GM21528 (cell line): ENCODE data around the gene DTX3.
"Not testable (repeated sequence)": the region's sequence is repeated elsewhere in the genome, so short reads cannot be mapped to it uniquely, and the experiment has no call there.

ENCODE experiments used
- ATAC-seq: cut with Tn5 transposase; IDR thresholded peaks from one replicate; pipeline ENCODE4 v1.9.1; 2021; ENCODE audit warnings: mild to moderate bottlenecking, moderate library complexity; ENCODE audit not compliant: unreplicated experiment, low FRiP score

The DTX3 gene, protein sequence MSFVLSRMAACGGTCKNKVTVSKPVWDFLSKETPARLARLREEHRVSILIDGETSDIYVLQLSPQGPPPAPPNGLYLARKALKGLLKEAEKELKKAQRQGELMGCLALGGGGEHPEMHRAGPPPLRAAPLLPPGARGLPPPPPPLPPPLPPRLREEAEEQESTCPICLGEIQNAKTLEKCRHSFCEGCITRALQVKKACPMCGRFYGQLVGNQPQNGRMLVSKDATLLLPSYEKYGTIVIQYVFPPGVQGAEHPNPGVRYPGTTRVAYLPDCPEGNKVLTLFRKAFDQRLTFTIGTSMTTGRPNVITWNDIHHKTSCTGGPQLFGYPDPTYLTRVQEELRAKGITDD

DNA sequence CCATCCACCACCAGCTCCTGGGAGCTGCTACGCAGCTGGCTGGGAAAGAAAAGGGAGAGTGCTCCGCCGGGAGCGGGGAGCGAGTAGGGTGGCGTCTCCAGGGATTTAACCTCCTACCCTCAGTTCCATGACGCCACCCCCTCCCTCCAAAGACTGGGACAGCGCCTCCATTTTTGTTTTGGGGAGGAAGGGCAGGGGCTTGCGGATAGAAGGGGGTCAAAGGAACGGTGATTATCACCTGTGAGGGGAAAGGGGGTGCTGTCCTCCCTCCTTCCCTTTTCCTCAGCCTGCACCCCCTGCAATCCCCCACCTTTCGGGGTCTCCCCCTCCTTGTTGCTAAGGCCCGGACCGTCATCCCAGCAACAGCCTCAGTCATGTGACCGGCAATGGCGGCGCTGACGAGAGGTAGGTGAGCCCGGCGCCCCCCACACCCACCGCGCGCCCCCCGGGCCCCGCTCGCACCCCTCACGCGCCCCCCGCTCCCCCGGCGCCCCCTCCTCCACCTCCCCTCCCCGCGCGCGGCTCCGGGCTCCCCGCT lies at the start of gene DTX3:
TSS of gene DTX3 (plus strand) at position 371 of the 538 bp plus-strand sequence. CDS start 1,694 bp downstream, outside the sequence.
- peak; percentile 56 for ATAC-seq

DNA sequence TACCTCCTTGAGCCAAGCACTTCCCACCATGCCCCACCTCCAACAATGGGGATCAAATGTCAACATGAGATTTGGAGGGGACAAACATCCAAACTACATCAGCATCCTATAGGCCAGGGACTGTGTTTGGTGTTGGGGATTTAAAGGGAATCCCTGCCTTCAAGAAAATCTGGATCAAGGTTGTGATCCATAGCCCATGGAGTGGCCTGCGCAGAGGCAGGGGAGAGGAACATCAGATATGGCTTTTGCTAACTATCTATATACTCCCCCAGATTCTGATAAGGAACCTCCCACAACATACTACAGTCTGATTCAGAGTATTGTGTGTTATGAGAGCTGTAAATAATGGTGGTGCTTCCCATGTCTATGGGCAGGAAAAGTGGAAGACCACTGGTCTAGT lies 49.7 kb upstream of the DTX3 start:
- no peak for ATAC-seq

DNA sequence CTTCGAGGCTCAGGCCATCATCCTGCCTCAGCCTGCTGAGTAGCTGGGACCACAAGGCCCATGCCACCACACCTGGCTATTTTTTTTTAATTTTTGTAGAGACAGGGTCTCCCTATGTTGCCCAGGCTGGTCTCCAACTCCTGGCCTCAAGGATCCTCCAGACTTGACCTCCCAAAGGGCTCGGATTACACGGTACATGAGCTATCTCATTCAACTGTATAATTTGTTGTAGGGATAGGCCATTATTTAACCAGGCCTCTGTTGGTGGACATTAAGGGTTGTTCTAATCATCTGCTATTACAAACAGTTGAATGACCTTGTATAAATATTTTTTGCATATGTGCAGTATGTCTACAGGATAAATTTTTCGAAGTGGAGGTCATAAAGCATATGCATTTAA lies 45.8 kb upstream of the DTX3 start:
- ATAC-seq: no peak

DNA sequence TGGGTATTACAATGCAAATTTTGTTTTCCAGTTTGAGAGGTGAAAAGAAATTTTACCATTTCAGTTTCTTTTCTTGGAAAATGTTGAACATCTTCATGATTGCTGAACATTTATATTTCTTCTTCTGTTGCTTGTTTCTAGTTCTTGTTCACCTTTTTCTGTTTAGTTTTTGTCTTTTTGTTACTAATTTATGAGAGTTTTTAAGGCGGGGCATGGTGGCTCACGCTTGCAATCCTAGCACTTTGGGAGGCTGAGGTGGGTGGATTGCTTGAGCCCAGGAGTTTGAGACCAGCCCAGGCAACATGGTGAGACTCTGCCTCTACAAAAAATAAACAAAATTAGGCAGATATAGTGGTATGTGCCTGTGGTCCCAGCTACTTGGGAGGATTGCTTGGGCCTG lies 44.1 kb upstream of the DTX3 start:
- no peak for ATAC-seq

DNA sequence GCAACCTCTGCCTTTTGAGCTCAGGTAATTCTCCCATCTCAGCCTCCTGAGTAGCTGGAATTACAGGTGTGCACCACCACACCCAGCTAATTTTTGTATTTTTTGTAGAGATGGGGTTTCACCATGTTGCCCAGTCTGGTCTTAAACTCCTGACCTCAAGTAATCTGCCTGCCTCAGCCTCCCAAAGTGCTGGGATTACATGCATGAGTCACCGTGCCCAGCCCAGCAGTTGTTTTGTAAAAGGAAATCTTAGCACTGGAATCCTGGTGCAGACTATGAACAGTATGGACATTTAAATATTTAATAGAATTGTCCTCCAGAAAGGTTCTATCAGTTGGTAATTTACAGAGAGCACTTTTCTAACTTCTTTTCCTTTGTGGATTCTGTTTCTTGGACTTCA lies 43.5 kb upstream of the DTX3 start:
- not testable (repeated sequence) for ATAC-seq

DNA sequence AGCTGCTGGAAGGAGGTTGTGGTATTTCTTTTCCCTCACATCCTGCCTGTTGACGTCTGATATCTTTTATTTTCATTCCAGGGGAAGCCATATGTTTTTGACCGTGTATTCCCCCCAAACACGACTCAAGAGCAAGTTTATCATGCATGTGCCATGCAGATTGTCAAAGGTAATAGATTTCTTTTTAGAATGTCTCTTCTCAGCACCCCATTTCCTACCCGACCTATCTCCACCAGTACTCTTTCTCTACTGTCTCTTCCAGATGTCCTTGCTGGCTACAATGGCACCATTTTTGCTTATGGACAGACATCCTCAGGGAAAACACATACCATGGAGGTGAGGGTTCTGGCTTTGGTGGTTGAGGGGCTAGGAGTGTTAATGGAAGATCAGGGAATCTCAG lies 41.3 kb upstream of the DTX3 start:
- ATAC-seq: no peak

DNA sequence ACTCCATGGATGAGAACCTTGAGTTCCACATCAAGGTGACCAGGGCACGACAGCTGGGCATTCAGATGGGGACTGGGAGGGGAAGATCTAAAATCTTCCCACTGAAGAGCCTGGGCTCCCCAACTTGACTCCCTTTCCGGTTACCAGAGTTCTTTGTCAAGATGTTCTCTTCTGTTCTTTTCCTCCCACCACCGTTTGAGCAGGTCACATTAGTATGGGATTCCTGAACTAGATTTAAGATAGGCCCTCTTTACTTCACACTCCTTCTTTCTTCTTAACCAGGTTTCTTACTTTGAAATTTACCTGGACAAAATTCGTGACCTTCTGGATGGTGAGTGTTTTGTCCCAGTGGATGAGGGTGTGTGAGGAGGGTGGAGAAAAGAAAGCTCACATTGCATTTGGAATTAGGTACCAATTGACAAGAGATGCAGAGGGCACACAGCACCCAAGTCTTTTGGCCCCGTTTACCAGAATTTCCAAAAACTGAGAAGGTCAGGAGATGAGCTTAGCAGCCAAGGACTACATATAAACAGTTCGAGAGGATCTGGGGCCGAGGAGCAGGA lies 40.4 kb upstream of the DTX3 start:
- no peak for ATAC-seq

DNA sequence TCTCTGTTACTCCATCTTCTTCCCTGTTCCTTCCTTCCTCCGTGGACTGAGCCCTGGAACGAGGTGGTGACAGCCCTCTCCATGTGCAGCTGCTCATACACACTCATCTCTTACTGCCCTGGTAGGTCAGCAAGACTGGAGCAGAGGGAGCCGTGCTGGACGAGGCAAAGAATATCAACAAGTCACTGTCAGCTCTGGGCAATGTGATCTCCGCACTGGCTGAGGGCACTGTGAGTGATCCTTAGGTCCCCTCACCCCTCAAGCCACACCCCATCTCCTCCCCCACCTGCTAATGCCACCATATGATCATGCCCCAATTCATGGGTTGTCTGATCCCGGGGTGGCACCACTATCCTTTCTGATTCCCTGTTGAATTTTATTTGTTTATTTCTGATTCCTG lies 35.8 kb upstream of the DTX3 start:
- ATAC-seq: no peak

DNA sequence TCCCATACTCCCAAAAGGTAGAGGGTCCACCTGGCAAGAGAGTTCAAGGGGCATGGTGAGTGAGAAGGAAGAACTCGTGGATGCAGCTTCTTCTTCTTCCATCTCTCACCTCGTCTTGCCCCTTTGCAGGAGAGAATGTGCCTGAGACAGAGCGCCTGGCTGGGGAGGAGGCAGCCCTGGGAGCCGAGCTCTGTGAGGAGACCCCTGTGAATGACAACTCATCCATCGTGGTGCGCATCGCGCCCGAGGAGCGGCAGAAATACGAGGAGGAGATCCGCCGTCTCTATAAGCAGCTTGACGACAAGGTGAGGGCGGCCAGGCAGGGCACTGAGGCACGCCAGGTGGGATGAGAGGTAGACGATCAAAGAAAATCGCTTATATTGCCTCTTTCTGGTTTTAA lies 34.8 kb upstream of the DTX3 start:
- ATAC-seq: no peak

DNA sequence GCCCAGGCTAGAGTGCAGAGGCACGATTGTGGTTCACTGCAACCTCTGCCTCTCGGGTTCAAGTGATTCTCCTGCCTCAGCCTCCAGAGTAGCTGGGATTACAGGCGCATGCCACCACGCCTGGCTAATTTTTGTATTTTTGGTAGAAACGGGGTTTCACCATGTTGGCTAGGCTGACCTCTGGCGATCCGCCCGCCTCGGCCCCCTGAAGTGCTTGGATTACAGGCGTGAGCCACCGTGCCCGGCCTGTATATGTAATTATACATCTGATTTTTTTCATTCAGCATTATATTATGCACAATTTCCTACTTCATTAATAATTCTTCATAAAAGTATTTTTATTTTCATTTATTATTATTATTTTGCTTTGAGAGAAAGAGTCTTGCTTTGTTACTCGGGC lies 34.2 kb upstream of the DTX3 start:
- not testable (repeated sequence) for ATAC-seq

DNA sequence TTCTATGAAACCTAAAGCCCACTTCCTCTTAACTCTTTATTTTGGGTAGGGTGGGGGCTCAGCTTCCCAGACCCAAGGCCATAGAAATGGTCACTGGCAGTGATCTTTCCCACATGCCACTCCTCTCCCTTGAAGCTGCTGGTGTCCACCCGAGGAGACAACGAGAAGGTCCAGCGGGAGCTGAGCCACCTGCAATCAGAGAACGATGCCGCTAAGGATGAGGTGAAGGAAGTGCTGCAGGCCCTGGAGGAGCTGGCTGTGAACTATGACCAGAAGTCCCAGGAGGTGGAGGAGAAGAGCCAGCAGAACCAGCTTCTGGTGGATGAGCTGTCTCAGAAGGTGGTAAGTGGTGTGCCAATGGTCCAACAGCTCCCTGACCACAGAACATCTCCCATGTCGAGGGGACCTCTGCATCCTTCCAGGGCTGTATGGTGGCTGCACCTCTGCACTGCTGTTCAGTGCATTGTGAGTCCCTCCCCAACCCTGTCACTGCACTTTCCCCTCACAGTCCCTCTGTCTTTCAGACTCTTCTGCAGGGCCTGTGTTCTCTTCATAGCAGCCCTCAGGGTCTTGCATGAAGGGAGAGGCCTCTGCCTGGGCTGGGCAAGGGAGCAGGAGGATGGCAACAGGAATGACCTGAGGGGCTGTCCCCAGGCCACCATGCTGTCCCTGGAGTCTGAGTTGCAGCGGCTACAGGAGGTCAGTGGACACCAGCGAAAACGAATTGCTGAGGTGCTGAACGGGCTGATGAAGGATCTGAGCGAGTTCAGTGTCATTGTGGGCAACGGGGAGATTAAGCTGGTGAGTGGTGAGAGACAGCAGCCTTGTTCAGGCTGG lies 32.5 kb upstream of the DTX3 start:
- no peak for ATAC-seq

DNA sequence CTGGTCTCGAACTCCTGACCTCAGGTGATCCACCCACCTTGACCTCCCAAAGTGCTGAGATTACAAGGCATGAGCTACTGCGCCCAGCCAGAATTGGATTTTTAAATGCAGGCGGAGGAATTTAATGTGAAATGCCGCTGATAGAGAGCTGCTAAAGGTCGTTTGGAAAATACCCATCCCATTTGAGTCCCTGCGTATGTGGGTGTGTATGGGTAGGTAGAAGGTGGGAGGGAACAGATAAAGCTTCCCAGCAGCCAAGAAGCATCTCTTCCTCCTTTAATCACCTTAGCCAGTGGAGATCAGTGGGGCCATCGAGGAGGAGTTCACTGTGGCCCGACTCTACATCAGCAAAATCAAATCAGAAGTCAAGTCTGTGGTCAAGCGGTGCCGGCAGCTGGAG lies 29.8 kb upstream of the DTX3 start:
- ATAC-seq: no peak

DNA sequence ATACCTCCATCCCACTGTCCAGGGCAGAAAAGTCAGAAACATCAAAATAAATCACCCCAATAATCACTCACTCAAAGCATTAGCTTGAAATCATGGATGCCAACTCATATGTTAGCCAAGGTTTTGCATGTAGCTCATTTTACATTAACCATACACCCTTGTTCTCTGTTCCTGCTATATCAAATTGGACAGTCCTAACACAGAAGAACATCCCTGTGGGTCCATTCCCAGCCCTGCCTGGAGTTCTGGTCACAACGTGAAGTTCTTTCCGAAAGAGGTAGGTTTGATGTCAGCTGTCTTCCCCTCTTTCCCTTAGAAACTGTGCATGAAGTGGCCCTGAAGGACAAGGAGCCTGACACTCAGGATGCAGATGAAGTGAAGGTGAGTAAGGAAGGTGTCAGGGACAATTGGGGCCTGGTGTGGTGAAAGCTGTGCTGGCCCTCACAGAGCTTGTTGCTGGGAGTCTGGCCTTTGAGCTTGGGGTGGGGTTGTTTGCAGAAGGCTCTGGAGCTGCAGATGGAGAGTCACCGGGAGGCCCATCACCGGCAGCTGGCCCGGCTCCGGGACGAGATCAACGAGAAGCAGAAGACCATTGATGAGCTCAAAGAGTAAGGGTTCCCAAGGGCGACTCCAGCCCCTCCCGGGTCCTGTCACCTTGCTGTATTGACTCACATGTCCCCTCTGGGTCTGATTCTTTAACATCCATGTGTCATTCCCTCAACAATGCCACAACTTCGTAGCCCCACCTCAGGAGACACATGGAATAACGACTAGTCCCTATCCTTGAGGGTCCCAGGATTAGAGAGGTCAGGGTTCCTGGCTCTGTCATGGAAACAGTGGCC lies 28.6 kb upstream of the DTX3 start:
- ATAC-seq: no peak

DNA sequence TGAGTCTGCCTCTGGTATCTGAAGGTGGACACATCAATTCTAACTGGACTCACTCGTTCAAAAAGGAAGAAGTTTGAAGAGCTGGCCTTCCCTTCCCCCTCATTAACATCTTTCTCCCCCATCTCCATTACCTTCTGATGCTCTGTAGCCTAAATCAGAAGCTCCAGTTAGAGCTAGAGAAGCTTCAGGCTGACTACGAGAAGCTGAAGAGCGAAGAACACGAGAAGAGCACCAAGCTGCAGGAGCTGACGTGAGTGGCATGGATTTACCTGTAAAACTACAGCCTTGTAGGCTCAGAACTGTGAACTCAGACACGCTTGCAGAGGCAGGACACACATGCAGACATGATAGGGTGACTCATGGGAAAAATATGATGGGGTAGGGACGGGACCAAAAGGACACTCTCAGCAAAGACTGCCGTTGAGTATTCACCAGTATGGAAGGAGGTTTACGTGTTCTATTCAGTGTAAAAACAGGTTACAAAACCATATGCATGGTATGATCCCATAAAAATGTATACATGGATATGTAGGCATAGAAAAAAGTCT lies 27.9 kb upstream of the DTX3 start:
- ATAC-seq: no peak

DNA sequence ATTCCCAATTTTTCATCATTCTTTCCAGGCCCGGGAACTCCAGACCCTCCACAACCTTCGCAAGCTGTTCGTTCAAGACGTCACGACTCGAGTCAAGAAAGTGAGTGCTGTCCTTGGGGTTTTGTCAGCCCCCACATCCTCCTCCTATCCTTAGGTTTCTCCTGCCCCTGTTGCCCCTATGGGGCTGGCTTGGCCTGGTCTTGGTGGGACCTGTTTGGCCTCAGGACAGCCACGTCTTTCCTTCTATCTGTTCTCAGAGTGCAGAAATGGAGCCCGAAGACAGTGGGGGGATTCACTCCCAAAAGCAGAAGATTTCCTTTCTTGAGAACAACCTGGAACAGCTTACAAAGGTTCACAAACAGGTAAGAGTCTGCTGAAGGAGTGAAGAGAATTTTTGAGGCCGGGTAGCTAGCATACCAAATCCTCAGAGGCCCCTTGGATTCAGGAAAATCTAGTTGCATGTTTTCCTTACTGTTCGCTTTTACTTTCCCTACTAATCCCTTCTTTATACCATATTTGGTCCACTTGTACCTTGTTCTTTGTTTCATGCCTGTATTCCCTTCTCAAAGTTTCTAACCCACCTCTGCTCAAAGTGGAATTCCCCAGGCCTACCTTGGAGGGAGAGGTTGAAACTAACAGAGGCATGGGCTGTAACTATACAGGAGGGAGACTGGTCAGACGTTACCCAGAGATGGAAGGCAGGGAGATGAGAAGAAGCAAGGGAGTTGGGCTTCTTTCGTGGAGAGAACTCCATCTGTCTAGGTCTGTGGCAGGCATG lies 26.5 kb upstream of the DTX3 start:
- no peak for ATAC-seq

DNA sequence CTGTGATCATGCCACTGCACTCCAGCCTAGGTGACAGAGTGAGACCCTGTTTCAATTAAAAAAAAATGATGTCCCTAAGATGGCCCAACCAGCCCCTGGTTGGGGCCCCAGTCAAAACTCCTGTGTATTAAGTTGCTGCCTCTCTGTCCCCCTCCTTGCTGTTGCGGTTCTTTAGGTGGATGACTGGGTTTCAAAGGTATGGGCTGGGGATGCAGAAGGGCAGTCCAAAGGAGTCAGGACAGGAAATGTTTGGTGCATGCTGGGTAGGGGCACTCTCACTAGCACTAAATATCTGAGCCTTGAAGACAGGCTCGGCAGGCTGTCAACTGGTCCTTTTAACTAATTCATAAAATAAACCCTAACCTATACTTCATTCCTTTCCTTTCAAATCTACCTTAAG lies 25.6 kb upstream of the DTX3 start:
- no peak for ATAC-seq

DNA sequence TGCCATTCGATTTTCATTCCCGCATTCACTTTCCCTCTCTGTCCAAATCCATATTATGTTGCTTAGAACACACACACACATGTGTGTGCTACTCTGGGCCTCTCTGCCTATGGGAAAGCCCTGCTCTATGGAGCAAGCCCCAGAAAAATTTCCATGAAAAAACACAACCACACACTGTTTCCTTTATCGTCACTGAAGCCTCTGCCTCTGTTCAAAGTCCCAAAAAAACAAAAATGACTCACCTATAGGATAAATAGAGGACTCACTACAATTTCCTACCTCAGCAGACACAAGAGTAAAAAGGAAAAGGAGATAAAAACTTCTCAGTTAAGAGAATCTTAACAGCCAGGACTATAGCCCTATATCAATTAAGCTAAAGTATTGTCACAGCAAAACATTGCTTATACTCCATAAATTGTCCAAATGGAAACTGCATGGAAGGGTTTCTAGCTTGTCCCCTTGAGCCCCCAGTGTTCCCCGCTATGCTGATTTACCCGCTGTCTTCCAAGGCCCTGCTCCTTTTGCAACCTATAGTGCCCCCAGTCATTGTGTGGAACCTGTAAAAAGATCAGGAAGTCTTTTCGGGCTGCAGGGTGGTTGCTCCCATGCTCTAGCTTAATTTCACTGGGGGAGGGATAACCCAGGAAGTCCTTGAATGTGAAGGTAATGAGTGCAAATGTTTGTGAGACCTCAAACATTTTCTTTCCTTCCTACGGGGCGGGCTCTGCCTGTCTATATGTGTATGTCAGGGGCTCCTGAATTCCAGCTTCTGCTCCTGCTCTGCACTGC lies 24.8 kb upstream of the DTX3 start:
- no peak for ATAC-seq

DNA sequence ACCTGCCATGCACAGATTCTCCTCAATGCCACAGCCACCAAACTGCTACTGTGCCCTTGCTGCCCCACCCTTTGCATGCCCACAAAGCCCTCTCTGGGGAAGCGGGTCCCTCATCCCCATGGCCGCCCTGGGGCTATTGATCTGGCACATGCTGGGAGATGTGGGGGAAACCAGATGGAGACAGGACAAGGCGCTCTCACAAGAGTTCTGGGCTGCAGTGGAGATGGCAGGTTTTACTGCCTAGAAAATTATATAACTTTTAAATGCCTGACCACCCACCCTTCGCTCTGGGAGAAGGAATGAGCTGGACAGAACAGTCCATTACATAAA lies 24.2 kb upstream of the DTX3 start:
- ATAC-seq: no peak

DNA sequence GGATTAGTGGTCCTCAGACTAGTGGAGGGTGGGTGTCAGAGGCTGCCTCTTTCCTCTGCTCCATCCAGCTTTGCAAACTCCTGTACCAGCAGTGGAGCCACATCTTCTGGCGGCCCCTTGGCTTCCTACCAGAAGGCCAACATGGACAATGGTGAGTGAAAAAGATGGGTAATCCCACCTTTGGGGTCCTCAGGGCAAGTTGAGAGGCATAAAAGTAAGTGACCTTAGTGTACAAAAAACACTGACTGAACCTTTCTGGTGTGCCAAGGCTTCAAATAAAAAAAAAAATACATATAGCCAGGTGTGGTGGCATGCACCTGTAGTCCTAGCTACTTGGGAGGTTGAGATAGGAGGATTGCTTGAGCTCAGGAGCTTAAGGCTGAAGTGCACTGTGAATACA lies 22.8 kb upstream of the DTX3 start:
- ATAC-seq: no peak
